Cortex of kidney (tissue), 1 donor: Measurements from ENCODE around the gene PTGES2.
"Not testable (repeated sequence)": the region's sequence is repeated elsewhere in the genome, so short reads cannot be mapped to it uniquely, and the experiment has no call there.

ENCODE experiments used
- DNase-seq: peaks from one replicate; lab custom pipeline; 2025; lab: John Stamatoyannopoulos, UW

The PTGES2 gene

DNA sequence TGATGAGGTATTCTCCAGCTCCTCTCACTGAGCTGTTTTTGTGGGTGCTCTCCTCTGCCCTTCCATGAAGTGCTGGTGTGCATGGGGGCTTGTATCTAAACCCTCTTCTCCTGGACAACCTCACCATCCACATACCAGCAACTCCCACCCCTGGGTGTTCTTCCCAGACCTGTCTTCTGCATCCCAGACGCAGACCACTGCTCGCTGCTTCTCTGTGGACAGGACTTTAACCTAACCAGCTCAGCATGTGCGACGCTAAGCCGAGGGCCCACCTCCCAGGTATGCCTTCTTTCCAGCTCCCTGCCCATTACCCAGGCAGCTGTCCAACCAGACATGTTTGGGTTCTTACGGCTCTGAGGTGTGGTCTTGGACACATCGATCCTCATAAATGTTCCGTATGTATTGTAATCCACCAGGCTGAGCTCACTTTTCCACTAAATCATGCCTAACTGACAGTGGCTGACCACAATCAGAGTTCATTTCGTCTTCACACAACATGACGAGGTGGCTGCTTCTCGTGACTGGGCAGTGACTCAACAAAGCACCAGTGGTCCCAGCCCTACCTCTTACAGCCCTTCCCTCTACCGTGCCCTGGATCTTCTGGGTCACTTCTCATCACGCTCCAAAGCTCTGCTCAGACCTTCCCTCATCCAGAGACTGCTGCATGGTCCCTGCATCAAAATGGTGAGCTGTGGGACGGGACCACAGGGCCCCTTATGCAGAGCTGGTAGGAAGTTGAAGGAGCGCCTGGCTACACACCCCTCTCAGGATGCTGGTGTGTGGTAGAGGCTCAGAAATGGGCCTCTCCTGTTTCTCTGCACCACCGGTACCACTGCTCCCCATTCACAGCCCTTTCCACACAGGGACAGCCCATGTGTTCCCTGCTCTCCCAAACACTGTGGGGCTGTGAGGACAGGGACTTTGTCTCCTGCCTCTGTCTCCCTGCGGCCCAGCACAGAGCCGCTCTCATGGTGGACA, 9.6 kb upstream of the PTGES2 start:
- DNase-seq: no peak

DNA sequence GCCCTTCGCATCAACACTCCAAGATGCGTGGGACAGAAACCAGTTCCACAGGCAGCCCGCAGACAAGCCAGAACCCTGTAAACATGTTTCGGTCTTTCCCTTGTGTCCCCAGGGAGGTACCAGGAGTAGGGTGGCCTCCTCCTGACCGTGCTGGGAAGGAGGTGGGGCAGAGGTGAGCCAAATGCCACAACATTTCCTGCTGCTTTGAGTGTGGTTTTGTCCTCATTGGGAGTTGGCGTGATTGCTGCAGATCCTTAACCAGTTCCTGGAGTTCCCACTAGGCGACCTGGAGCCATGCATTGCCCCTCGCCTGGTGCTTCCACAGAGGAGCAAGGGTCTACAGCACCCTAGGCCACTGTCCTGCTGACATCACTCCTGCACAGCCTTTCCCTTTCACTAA, 8.0 kb upstream of the PTGES2 start:
- not testable (repeated sequence) for DNase-seq

DNA sequence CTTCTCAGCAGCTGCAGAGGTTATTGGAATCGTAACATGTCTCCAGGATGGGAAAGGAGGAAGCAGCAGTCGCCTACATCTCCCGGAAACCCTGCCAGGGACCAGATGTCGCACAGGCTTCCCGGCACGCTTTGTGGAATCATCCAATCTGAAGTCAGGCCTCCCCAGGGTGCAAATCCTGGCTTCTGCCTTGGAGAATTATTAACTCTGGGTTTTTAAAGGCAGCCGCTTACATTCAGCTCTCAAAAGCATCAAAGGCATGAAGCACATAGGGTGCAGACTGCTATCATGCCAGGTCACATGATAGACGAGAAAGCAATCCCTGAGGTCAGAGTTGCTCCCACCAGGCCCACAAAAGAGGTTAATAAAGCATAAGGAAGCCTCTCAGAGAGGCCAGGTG, 4.6 kb upstream of the PTGES2 start:
- not testable (repeated sequence) for DNase-seq

DNA sequence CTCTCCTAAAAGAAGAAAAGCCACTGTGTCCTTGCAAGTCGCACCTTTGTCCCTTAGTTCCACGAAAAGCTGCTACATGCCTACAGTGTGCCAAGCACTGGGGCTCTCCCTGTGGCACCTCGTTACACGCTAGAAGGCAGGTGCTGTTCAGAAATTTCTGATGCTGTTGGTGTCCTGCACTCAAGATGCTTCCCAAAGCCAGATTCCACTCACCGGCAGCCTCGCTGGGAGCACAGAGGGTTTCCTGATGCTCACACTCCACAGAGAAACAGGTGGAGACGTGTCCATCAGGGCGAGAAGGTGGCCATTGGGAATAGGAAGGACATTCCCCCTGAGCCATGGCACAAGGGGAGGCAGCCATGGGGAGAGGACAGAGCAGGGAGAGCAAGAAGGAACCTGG, 3.8 kb upstream of the PTGES2 start:
- not testable (repeated sequence) for DNase-seq

DNA sequence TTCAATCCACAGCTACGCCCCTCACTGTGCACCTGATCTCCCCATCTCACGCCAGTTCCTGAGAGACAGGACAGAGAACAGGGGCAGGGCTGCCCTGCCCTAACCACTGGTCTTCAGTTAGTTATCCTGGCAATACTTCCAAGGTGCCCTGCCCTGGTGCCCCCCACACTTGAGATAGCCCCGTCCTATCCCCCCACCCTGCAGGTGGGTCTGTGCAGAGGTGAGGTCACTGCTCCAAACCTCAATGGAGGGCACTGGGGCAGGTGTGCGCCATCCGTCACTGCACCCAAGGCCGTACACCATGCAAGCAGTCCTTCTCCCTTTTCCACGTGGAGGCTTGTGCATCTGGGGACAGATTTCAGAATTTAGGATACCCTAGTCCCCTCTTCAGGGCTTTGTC, 3.1 kb upstream of the PTGES2 start:
- DNase-seq: not testable (repeated sequence)

DNA sequence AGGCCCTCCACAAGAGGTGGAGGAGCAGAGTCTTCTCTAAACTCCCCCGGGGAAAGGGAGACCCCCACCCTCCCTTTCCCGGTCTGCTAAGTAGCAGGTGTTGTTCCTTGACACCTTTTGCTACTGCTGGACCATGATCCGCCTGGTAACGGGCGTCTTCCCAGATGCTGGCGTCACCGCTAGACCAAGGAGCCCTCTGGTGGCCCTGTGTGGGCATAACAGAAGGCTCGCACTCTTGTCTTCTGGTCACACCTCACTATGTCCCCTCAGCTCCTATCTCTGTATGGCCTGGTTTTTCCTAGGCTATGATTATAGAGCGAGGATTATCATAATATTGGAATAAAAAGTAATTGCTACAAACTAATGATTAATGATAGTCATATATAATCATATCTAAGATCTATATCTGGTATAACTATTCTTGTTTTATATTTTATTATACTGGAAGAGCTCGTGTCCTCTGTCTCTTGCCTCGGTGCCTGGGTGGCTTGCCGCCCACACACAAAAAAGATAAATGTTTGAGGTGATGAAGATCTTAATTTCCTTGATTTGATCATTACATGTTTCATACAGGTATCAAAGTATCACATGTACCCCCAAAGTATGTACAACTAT, 2.6 kb upstream of the PTGES2 start:
- DNase-seq: not testable (repeated sequence)

DNA sequence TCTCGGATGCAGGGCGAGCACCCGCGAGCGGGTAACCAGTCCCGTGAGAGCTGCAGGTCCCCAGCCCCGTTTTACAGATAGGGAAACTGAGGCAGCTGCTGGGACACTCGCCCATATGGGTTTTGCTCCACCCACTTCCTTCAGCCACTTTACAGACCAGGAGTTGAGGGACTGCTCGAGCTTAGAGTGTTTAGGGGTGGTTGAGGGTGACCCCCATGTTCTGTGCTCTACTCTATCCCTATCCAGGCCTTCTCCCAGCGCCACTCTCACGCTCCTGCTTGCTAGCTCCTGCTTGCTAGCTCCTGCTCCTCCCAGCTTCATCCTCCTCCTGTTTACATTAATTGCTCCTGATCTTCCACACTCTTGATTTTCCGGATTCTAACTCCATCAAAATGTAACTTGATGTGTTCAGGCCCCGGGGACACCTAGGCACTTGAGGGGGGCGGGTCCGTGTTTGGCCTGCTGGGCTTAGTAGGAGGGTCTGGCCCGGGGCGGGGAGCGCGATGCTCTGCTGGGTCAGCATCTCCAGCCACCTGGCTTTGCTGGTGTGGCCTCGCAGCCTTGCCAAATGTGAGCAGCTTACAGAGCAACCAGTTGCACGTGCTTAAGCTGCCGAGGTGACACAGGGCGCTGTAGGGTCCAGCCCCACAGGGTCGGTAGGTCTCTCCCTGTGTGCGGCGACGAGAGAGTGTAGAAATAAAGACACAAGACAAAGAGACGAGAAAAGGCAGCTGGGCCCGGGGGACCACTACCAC, 1.5 kb upstream of the PTGES2 start:
- no peak for DNase-seq

DNA sequence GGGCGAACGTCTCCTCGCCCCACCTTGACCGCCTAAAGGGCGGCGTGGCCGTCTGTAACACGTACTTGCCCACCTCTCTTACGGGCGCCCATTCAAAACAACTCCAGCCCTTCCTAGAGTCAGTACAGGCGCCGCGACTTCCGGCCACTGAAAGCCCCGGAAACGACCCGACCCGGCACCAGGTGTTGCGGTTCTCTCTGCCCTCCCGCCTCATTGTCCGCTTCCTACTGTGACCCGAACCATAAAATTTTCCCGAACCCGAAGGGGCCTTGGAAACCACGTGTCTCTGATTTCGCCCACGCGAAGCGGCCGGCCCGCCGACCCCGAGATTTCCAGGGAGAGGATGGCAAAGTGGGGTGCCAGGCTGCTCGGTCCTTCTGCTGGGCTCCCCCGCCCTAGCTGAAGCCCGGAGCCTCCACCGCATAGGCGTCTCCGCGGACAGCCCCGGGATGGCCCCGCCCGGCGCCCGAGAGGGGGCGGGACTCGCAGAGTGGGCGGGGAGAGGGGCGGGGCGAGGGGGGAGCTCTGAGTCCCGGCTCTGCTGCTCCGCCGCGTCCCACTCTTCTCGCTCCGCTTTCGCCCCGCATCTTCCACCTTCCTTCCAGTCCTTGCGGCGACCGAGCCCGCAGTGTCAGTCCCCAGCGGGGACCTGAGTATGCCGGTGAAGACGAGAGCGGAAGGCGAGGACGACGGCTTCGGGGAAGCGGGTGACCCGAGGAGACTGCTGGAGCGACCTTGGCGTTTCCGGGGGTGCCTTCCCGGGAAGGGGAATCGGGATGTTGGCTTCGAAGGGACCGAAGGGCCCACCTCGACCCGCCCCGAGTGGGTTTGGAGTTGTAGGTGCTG, 684 bp upstream of the PTGES2 start:
- DNase-seq: no peak

DNA sequence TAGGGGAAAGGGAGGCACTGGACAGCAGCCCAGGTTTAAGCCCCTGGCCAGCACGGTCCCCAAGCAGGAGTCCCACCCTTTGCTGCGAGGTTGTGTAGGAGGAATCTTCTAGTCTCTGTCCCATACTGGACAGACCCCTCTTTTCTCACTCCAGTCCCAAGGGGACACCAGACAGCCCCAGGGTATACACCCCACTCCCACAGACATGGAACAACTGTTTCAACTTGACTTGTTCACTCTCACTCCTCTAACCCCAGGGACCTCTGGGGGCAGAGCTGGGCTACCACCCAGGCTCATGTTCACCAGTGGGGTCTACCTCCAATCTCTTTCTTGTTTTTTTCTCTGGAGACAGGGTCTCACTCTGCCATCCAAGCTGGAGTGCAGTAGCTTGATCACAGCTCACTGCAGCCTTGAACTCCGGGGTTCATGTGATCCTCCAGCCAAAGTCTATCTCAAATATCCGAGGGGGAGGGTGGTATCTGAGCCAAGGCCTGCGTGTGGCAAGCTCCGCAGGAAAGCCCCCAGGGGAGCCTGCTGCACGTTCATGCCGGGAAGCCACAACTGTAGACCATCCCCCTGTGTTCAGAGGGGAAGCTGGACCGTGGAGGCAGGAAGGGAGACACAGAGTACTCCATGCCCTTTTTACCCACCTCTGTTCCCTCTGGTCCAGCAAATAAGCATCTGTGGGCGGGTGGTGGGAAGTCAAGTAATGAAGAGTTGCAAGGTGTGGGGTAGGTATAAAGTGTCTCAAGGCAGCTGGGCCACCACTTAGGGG, 1.8 kb downstream of the PTGES2 start:
- no peak for DNase-seq

DNA sequence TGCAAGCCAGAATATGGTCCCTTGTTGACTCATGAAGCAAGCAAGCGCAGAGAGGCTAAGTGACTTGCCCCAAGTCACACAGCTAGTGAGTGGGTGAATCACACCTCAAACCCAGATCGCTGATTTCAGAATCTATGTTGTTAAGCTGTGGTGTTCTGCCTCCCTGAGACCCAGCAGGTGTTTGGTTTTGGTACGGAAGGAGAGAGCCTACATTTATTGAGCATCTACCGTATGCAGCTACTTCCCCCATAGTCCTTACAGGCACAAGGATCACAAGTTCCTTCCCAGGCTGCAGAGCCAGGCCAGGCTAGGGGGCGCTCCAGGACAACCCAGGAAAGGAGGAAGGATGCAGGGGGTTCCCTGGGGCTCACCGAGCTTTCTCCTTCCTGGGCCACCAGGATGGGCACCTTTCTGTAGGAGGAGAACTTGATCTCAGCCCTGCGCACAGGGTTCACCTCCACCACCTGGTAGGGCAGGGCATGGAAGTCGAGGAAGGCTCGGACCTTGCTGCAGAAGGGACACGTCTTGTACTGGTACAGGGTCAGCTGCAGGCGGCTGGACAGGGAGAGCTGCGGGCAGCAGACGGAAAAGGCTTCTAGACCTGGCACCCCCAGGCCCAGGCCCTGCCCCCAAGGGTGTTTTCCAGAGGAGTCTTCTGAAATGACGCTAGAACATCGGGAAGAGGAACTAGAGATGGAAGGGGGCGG, 2.5 kb downstream of the PTGES2 start:
- DNase-seq: no peak

DNA sequence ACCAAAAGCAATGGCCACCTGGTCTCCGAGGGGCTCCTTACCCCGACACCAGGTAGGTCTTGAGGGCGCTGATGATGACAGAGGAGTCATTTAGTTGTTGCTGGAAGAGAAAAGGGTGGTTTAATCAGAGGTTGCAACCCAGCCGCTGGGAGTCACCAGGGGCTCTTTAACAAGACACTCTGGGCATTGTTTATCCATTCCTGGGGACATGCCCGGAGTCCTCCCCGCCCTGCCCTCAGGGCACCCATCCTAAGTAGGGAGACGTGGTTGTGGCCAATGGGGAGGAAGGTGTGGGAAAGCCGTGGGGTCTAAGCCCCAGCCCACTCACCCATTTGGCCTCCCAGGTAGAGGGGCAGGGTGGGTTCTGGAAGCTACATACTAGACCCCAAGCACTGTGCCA, 3.1 kb downstream of the PTGES2 start:
- DNase-seq: no peak

DNA sequence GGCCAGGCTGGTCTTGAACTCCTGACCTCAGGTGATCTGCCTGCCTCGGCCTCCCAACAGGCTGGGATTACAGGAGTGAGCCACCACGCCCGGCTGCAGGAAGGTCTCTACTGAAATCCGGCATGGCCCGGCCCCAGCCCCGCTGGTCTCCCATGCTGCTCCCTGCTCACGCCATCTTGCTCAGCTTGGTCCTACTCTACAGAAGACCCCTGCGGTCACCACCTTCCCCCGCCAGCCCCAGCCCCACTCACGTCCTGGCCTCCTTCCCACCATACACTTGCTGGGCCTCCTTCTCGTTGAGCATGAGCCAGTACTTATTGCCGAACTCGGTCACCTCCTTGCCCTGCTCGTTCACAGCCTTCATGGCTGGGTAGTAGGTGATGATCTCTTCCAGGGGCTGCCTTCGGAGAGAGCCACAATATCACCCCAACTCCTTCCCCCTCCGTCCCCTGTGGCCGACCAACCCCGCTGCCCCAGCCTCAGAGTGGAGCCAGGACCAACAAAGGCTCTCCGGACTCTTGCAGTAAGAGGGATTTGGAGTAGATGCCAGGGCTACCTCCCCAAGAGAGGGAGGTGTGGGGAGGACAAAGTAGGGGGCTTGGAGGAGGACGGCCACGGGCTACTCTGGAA, 4.0 kb downstream of the PTGES2 start:
- DNase-seq: no peak

DNA sequence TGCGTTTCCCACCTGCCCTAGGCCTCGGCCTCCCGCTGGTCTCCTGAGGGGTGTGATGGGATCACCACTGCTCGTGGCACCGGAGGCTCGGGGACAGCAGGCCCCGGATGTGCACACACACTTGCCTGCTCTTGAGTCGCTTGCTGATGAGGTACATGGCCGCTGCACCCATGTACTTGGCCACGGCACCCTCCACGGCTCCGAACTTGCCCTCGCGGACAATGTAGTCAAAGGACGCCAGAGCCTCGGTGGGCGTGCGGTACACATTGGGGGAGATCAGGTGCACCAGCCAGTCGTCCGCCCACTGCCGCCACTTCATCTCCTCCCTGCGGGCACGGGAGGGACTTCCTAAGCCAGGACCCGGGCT, 4.7 kb downstream of the PTGES2 start:
- no peak for DNase-seq

DNA sequence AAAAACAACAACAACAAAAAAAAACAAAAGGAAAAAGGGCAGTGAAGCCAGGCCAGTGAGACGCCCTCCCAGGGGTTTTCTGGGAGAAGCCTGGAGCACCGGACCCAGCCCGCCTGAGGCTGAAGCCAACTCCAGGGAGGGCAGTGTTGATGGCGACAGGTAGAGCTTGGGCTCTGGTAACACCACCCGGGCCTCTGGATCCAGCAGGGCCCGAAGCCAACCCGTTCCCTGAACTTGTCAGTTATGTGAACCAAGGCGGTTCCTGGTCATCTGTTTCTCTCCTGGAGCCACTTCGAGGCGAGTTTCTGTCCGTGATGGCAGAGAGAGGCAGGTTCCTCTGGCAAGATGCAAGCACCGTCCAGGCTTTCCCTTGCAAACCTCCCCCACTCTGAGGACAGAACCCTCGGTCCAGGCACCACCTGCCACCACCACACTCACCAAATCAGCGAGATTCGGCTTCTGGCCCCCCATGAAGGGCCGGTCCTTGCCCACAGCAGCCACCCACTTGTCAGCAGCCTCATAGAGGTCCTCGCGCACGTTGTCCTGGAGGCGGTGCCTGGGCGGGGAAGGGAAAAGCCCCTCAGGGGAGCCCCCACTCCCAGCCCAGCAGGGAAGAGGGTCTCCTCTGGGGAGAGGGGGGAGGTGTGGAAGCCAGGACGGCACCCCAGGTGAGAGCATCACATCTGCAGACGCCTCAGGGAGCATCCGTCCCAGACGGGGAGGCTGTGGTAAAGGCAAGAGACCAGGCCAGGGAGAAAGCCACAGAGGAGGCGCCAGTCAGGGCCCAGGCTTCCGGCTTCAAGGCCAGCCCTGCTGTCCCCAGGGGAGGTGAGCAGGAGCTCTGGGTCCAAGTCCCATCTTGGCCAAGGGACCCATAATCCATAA, 5.4 kb downstream of the PTGES2 start:
- DNase-seq: no peak

DNA sequence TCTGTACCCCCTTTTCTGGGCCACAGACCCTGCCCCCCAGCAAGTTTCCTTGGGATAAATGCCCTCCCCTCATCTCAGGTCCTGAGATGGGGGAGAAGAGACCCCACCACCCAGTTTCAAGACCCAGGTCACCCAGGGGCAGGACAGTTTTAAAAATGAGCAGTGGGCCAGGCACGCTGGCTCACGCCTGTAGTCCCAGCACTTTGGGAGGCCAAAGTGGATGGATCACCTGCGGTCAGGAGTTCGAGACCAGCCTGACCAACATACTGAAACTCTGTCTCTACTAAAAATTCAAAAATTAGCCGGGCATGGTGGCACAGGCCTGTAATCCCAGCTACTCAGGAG, 6.1 kb downstream of the PTGES2 start:
- no peak for DNase-seq

DNA sequence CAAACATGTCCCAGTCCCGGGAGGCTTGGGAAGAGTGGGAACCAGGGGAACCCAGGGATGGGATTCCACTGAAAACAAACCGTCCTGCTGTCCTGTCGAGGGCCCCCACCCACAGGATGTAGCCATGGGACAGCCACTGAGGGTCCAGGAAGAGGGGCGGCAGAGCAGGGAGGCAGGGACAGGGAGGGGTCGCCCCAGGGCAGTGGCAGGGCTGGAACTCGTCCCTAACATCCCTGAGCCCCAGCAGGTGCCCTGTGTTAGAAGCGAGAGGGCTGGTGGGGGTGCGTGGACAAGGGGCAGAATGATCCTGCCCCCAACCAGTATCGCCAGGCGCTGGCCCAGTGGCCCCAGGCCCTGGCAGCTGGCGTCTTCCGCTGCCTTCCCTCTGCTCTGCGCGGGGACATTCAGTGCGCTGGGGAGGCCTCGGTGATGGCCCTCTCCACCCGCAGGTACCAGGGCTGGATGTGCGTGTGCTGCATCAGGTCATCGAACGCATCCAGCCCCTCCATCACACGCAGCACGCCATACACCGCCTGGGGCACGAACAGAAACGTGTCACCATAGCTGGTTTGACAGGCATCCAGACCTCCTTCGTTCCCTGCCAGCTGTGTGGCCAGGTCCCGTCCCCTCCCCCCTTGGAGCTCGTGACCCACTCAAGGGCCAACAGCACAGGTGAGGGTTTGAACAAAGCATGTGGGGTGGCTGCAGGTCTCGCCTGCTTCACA, 6.6 kb downstream of the PTGES2 start:
- DNase-seq: no peak

DNA sequence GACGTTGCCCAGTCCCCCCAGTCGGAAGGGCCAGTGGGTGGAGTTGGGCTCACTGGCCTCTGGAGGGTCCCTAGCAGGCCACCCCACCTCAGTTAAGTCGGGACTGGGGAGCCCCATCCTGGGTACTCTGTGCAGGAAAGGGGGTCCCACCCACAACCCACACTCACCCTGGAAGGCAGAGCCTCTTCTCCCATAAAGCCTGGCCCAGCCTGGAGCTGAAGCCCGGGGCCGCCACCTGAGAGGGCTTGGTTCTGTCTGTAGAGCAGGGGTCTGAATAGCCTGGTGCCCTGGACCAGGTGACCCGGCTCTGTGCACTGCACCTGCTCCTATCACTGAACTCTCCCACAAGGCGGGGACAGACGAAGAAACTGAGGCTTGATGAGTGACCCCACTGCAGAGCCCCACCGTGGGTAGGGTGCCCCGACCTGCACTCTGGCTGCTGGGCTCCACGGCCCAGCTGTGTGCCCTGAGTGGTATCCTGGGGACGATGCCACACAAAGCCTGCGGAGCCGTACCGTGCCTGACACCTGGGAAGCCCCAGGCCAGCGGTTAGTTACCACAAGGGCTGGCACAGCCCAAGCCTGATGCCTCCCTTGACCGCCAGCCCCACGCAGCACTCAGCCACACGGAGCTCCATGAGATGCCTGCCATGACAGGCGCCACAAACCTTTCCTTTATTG, 7.3 kb downstream of the PTGES2 start:
- no peak for DNase-seq
